Activated naive CD4-positive, alpha-beta T cell treated with anti-CD3 and anti-CD28 coated beads, Interleukin-2, amount 50 U/mL, for 16 hours (primary cell): ENCODE data around the gene TTC21A.

ENCODE experiments used
- DNase-seq: peaks from one replicate; pipeline ENCODE4 v3.0.0-alpha.2; 2020

Gene TTC21A

GRCh38 chr3:39099738-39100499, 7.6 kb upstream of the TTC21A start:
- no peak for DNase-seq

GRCh38 chr3:39100500-39100886, 7.0 kb upstream of the TTC21A start:
- DNase-seq: no peak

- peak; percentile 51 for DNase-seq
Measured at GRCh38 chr3:39101022-39101689, 6.3 kb upstream of the TTC21A start.

- no peak for DNase-seq
Measured at GRCh38 chr3:39102504-39103323, 4.8 kb upstream of the TTC21A start.

- DNase-seq: no peak
Measured at GRCh38 chr3:39103324-39103693, 4.2 kb upstream of the TTC21A start.

GRCh38 chr3:39103791-39104552, 3.5 kb upstream of the TTC21A start:
- no peak for DNase-seq

- DNase-seq: peak; percentile 34
Measured at GRCh38 chr3:39104961-39105686, 2.4 kb upstream of the TTC21A start.

- no peak for DNase-seq
Measured at GRCh38 chr3:39105687-39106063, 1.8 kb upstream of the TTC21A start.

GRCh38 chr3:39106281-39106811, 1.1 kb upstream of the TTC21A start:
- no peak for DNase-seq

GRCh38 chr3:39106851-39107387, 561 bp upstream of the TTC21A start:
- DNase-seq: peak; percentile 29

- DNase-seq: no peak
Measured at GRCh38 chr3:39108200-39108710, 775 bp downstream of the TTC21A start.

- no peak for DNase-seq
Measured at GRCh38 chr3:39109086-39109485, 1.6 kb downstream of the TTC21A start.

GRCh38 chr3:39110041-39110639, 2.7 kb downstream of the TTC21A start:
- DNase-seq: no peak

GRCh38 chr3:39112113-39112512, 4.6 kb downstream of the TTC21A start:
- DNase-seq: no peak

GRCh38 chr3:39112535-39112934, 5.1 kb downstream of the TTC21A start:
- DNase-seq: no peak

GRCh38 chr3:39113291-39113690, 5.8 kb downstream of the TTC21A start:
- DNase-seq: no peak

- DNase-seq: no peak
Measured at GRCh38 chr3:39114456-39114855, 7.0 kb downstream of the TTC21A start.

- DNase-seq: no peak
Measured at GRCh38 chr3:39115870-39116269, 8.4 kb downstream of the TTC21A start.

GRCh38 chr3:39118079-39118478, 10.6 kb downstream of the TTC21A start:
- DNase-seq: no peak

- no peak for DNase-seq
Measured at GRCh38 chr3:39118931-39119660, 11.6 kb downstream of the TTC21A start.
